ENCODE measurements around the gene ARVCF. TPM values are rescaled to one million over a fixed set of nuclear protein-coding genes. Genes with fewer than 3 reads are reported as not detected.

ARVCF gene
- total and polyA plus RNA-seq, 2 donors (not counting 1 experiment from before 2014, with no cell fraction given), result 2.2 to 6.7 TPM

- WGBS (ENCODE audit: insufficient coverage), result 96% methylated on average over 52 of the region's 52 CpGs
- TF ChIP-seq EZH2 (IDR thresholded peaks at IDR 0.05; ENCODE audit: borderline replicate concordance, insufficient read depth, low read depth, low read length, poor library complexity, severe bottlenecking), result no peak
- no peak for TF ChIP-seq CTCF (IDR thresholded peaks at IDR 0.05)
- Mint-ChIP-seq H3K27me3 (no peaks in the 10 kb centered on the region), H3K4me1 (peaks cover 6% of the 10 kb centered on the region), H3K27ac (no peak overlapping the region), H3K4me3 (no peak overlapping the region), H3K9me3 (ENCODE audit: insufficient read depth) (no peaks in the 10 kb centered on the region)
- no peak overlapping the region for H3K9ac ChIP-seq (ENCODE audit: low read length)
- H3K79me2 ChIP-seq (ENCODE audit: control insufficient read depth, insufficient read depth, low read length), result no peaks in the 10 kb centered on the region
- ChIA-PET POLR2A (no interaction called here), CTCF (interaction anchor here (1.2 kb wide), 1 partner anchor 10 kb away, joined by 4 read pairs; no protein-coding TSS in a partner anchor)
- intact Hi-C loops (cut with micrococcal nuclease), result loop anchor here (5.0 kb wide), 1 partner anchor 602 kb away; no protein-coding TSS in a partner anchor
- H3K27ac ChIP-seq (ENCODE audit: low read length in 2 of 2), result no peak overlapping the region
- H3K27me3 ChIP-seq (replicated peaks in 1 of 4; ENCODE audit: control extremely low read depth in 1 of 4, control insufficient read depth in 3 of 4, insufficient read depth in 4 of 4, low read length in 3 of 4), result no peaks in the 10 kb centered on the region
- H3K4me3 ChIP-seq (ENCODE audit: control extremely low read depth in 1 of 5, extremely low read depth in 1 of 5, insufficient read depth in 1 of 5, low read depth in 2 of 5, low read length in 4 of 5), result no peak overlapping the region
- H3K4me1 ChIP-seq (ENCODE audit: control insufficient read depth in 2 of 2, insufficient read depth in 2 of 2, low read length in 2 of 2), result no peaks in the 10 kb centered on the region
- no peak overlapping the region for H2AFZ ChIP-seq (ENCODE audit: insufficient read depth, low read depth, low read length, poor library complexity, severe bottlenecking)
- DNase-seq, result no peak
- H3K4me2 ChIP-seq (replicated peaks; ENCODE audit: low read depth, low read length, poor library complexity, severe bottlenecking), result no peak overlapping the region
- H4K20me1 ChIP-seq (ENCODE audit: control insufficient read depth, insufficient read depth, low read length, poor library complexity, severe bottlenecking), result no peaks in the 10 kb centered on the region
- H3K36me3 ChIP-seq (replicated peaks in 1 of 2; ENCODE audit: control extremely low read depth in 1 of 2, control insufficient read depth in 1 of 2, extremely low read depth in 1 of 2, insufficient read depth in 2 of 2, low read length in 1 of 2), result no peaks in the 10 kb centered on the region
- no peaks in the 10 kb centered on the region for H3K9me3 ChIP-seq (ENCODE audit: control extremely low read depth in 1 of 3, control insufficient read depth in 2 of 3, insufficient read depth in 1 of 3, low read length in 2 of 3)
- no peak for ATAC-seq (ENCODE audit: low read depth)
Observed at GRCh38 chr22:19979712-19980493, 36.7 kb downstream of the ARVCF start.

- H3K27me3 Mint-ChIP-seq, result no peaks in the 10 kb centered on the region
- no peak overlapping the region for H3K9ac ChIP-seq (ENCODE audit: low read length)
- no peaks in the 10 kb centered on the region for H3K4me1 ChIP-seq (ENCODE audit: control insufficient read depth in 2 of 2, insufficient read depth in 2 of 2, low read length in 2 of 2)
- no peak overlapping the region for H3K27ac Mint-ChIP-seq
- H3K9me3 ChIP-seq (ENCODE audit: control extremely low read depth in 1 of 3, control insufficient read depth in 2 of 3, insufficient read depth in 1 of 3, low read length in 2 of 3), result no peaks in the 10 kb centered on the region
- TF ChIP-seq EZH2 (IDR thresholded peaks at IDR 0.05; ENCODE audit: borderline replicate concordance, insufficient read depth, low read depth, low read length, poor library complexity, severe bottlenecking), result no peak
- TF ChIP-seq CTCF (IDR thresholded peaks at IDR 0.05), result no peak
- H3K27ac ChIP-seq (ENCODE audit: low read length in 2 of 2), result no peak overlapping the region
- no peak for DNase-seq
- H2AFZ ChIP-seq (ENCODE audit: insufficient read depth, low read depth, low read length, poor library complexity, severe bottlenecking), result no peak overlapping the region
- no peaks in the 10 kb centered on the region for H3K79me2 ChIP-seq (ENCODE audit: control insufficient read depth, insufficient read depth, low read length)
- POLR2A ChIA-PET, result no interaction called here
- CTCF ChIA-PET, result interaction anchor here (1.2 kb wide), 1 partner anchor 8 kb away, joined by 4 read pairs; no protein-coding TSS in a partner anchor
- H3K27me3 ChIP-seq (replicated peaks in 1 of 4; ENCODE audit: control extremely low read depth in 1 of 4, control insufficient read depth in 3 of 4, insufficient read depth in 4 of 4, low read length in 3 of 4), result no peaks in the 10 kb centered on the region
- no peak for ATAC-seq (ENCODE audit: low read depth)
- H3K4me3 Mint-ChIP-seq, result no peak overlapping the region
- intact Hi-C loops (cut with micrococcal nuclease), result no loop called here
- H3K9me3 Mint-ChIP-seq (ENCODE audit: insufficient read depth), result no peaks in the 10 kb centered on the region
- no peak overlapping the region for H3K4me3 ChIP-seq (ENCODE audit: control extremely low read depth in 1 of 5, extremely low read depth in 1 of 5, insufficient read depth in 1 of 5, low read depth in 2 of 5, low read length in 4 of 5)
- no peaks in the 10 kb centered on the region for H4K20me1 ChIP-seq (ENCODE audit: control insufficient read depth, insufficient read depth, low read length, poor library complexity, severe bottlenecking)
- no peaks in the 10 kb centered on the region for H3K36me3 ChIP-seq (replicated peaks in 1 of 2; ENCODE audit: control extremely low read depth in 1 of 2, control insufficient read depth in 1 of 2, extremely low read depth in 1 of 2, insufficient read depth in 2 of 2, low read length in 1 of 2)
- no peak overlapping the region for H3K4me2 ChIP-seq (replicated peaks; ENCODE audit: low read depth, low read length, poor library complexity, severe bottlenecking)
- 96% methylated on average over 17 of the region's 17 CpGs for WGBS (ENCODE audit: insufficient coverage)
- peaks cover 9% of the 10 kb centered on the region for H3K4me1 Mint-ChIP-seq
Observed at GRCh38 chr22:19978748-19979147, 37.9 kb downstream of the ARVCF start.

Data from B cell (primary cell).